NCI-H2196 treated with DMSO at 0.1 percent for 48 hours (cell line): ENCODE measurements around the gene MAP4.

Source experiments
- DNase-seq: peaks from one replicate; lab custom pipeline; 2025; ENCODE audit not compliant: unreplicated experiment; lab: John Stamatoyannopoulos, UW

The MAP4 gene

GRCh38 chr3:47870702-47871260 is 145.4 kb downstream of the MAP4 start:
- DNase-seq: no peak

GRCh38 chr3:47870156-47870555 is 146.1 kb downstream of the MAP4 start:
- DNase-seq: no peak

GRCh38 chr3:47868306-47868705 is 147.9 kb downstream of the MAP4 start:
- DNase-seq: no peak

GRCh38 chr3:47867451-47868044 is 148.7 kb downstream of the MAP4 start:
- DNase-seq: no peak

- DNase-seq: no peak
Observed at GRCh38 chr3:47865192-47865591, 151.0 kb downstream of the MAP4 start.

GRCh38 chr3:47863391-47864128 is 152.7 kb downstream of the MAP4 start:
- no peak for DNase-seq

GRCh38 chr3:47859956-47860605 is 156.1 kb downstream of the MAP4 start:
- DNase-seq: no peak

- no peak for DNase-seq
Observed at GRCh38 chr3:47857151-47857550, 159.1 kb downstream of the MAP4 start.

- DNase-seq: no peak
Observed at GRCh38 chr3:47856669-47857068, 159.5 kb downstream of the MAP4 start.

- DNase-seq: no peak
Observed at GRCh38 chr3:47855461-47856383, 160.5 kb downstream of the MAP4 start.

GRCh38 chr3:47854720-47855455 is 161.3 kb downstream of the MAP4 start:
- no peak for DNase-seq

- no peak for DNase-seq
Observed at GRCh38 chr3:47854267-47854666, 161.9 kb downstream of the MAP4 start.

- DNase-seq: no peak
Observed at GRCh38 chr3:47852604-47853602, 163.3 kb downstream of the MAP4 start.

GRCh38 chr3:47851888-47852603 is 164.2 kb downstream of the MAP4 start:
- DNase-seq: no peak

GRCh38 chr3:47850564-47851410 is 165.4 kb downstream of the MAP4 start:
- DNase-seq: no peak

- no peak for DNase-seq
Observed at GRCh38 chr3:47849699-47850563, 166.3 kb downstream of the MAP4 start.
